CD4-positive, alpha-beta T cell (primary cell): ENCODE data around the gene PLEKHG4B. TPM values are rescaled to one million over a fixed set of nuclear protein-coding genes. Genes with fewer than 3 reads are reported as not detected.

Experiments
- ATAC-seq: fragments of 200-7000 bp; cut with Tn5 transposase; one replicate; pipeline ENCODE4 v1.10.0; 2022; ENCODE audit warnings: mild to moderate bottlenecking; ENCODE audit not compliant: poor library complexity
- CTCF ChIA-PET: fragments of 350-600 bp; sonication (Branson Sonifier 250); formaldehyde crosslinking; loops from one replicate; lab custom pipeline; 2021; ENCODE audit warnings: antibody characterized with exemption, inconsistent platforms; lab: Charles Lee
- POLR2A ChIA-PET: fragments of 350-600 bp; sonication (Branson Sonifier 250); formaldehyde crosslinking; loops from one replicate; lab custom pipeline; 2021; ENCODE audit warnings: antibody characterized with exemption, inconsistent platforms; lab: Charles Lee
- DNase-seq, 14 experiments: peaks; one replicate each; pipeline ENCODE4 v3.0.0-alpha.2; 2013 to 2020; ENCODE audit warnings: mixed read lengths in 2 of 14
- H3K27ac ChIP-seq, 2 donors: one replicate each; pipeline versions ENCODE4 v1.5.1 to v1.7.0; 2013; ENCODE audit warnings: low read length in 2 of 2, low read depth in 1 of 2, mild to moderate bottlenecking in 1 of 2
- H3K27me3 ChIP-seq, 2 experiments: 1 replicate in 1 of 2; 2 replicates in 1 of 2; pipeline versions ENCODE4 v1.6.1 to v1.7.0; 2013; ENCODE audit warnings: low read length in 2 of 2, control low read depth in 1 of 2, mild to moderate bottlenecking in 1 of 2, moderate library complexity in 1 of 2; ENCODE audit not compliant: insufficient read depth in 2 of 2, control insufficient read depth in 1 of 2
- H3K36me3 ChIP-seq: one replicate; pipeline ENCODE4 v1.6.1; 2013; ENCODE audit warnings: low read length, control low read depth; ENCODE audit not compliant: insufficient read depth
- H3K4me1 ChIP-seq: one replicate; pipeline ENCODE4 v1.6.1; 2013; ENCODE audit warnings: low read length, control low read depth; ENCODE audit not compliant: insufficient read depth
- H3K4me3 ChIP-seq: one replicate; pipeline ENCODE4 v1.5.1; 2013; ENCODE audit warnings: mild to moderate bottlenecking, low read length, moderate library complexity
- H3K9me3 ChIP-seq, 2 experiments: 1 replicate in 1 of 2; 2 replicates in 1 of 2; pipeline versions ENCODE4 v1.6.1 to v1.7.0; 2013; ENCODE audit warnings: low read length in 2 of 2, mild to moderate bottlenecking in 2 of 2, control low read depth in 1 of 2, moderate library complexity in 1 of 2; ENCODE audit not compliant: control insufficient read depth in 1 of 2, insufficient read depth in 1 of 2
- H3K27ac Mint-ChIP-seq: one replicate; pipeline ENCODE4 v1.8.0; 2020; ENCODE audit warnings: mixed read lengths
- H3K27me3 Mint-ChIP-seq: one replicate; pipeline ENCODE4 v1.8.0; 2021; ENCODE audit warnings: mixed read lengths
- H3K36me3 Mint-ChIP-seq: one replicate; pipeline ENCODE4 v1.8.0; 2021; ENCODE audit warnings: low read depth, mixed read lengths
- H3K4me1 Mint-ChIP-seq: one replicate; pipeline ENCODE4 v1.8.0; 2021; ENCODE audit warnings: low read depth, mixed read lengths
- H3K4me3 Mint-ChIP-seq: one replicate; pipeline ENCODE4 v1.8.0; 2020; ENCODE audit warnings: mild to moderate bottlenecking, mixed read lengths
- H3K9me3 Mint-ChIP-seq: one replicate; pipeline ENCODE4 v1.8.0; 2020; ENCODE audit warnings: mixed read lengths
- intact Hi-C, 2 experiments: fragments of 100-400 bp; cut with DNase I in 1 of 2; cut with micrococcal nuclease in 1 of 2; formaldehyde crosslinking; loops; one replicate each; pipeline versions ENCODE4 v1.15.1 to v1.9.0; 2023 to 2025; cut with DNase I, micrococcal nuclease
- total RNA-seq, 174 experiments: library from RNA in 2 of 174; stranded (reverse) in 2 of 174; gene quantifications; one replicate each; pipeline ENCODE4 v1.2.3 and lab custom pipeline; 2021 to 2026
- TF ChIP-seq, protein P1 (sequence below): fragments of 200-600 bp; IDR thresholded peaks from one replicate; pipeline ENCODE4 v1.8.0; 2022; ENCODE audit warnings: antibody characterized with exemption, mild to moderate bottlenecking

The PLEKHG4B gene
- total RNA-seq, 2 experiments from 2014 or later, result 0.17 to 0.36 TPM

DNA sequence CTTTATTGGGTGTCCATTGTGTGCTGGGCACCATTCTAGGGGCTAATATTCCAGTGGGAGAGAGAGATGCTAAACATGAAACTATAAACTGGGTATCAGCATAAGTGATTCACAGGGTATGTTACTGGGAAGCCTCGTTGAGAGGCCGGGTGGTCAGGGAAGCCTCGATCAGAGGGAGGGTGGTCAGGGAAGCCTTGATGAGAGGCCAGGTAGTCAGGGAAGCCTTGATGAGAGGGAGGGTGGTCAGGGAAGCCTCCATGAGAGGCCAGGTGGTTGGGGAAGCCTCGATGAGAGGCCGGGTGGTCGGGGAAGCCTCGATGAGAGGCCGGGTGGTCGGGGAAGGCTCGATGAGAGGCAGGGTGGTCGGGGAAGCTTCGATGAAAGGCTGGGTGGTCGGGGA, 8.9 kb upstream of the PLEKHG4B start:
- Mint-ChIP-seq H3K4me1 (no peaks in the 10 kb centered on the region), H3K27me3 (peaks cover 11% of the 10 kb centered on the region), H3K9me3 (no peaks in the 10 kb centered on the region), H3K36me3 (no peaks in the 10 kb centered on the region), H3K4me3 (no peak overlapping the region), H3K27ac (no peak overlapping the region)
- H3K27me3 ChIP-seq, result no peaks in the 10 kb centered on the region
- no peak overlapping the region for H3K4me3 ChIP-seq
- intact Hi-C loops, result no loop called here
- no peak overlapping the region for H3K27ac ChIP-seq
- ChIA-PET CTCF (no interaction called here), POLR2A (no interaction called here)
- no peak for ATAC-seq
- H3K4me1 ChIP-seq, result no peaks in the 10 kb centered on the region
- TF ChIP-seq, protein P1, sequence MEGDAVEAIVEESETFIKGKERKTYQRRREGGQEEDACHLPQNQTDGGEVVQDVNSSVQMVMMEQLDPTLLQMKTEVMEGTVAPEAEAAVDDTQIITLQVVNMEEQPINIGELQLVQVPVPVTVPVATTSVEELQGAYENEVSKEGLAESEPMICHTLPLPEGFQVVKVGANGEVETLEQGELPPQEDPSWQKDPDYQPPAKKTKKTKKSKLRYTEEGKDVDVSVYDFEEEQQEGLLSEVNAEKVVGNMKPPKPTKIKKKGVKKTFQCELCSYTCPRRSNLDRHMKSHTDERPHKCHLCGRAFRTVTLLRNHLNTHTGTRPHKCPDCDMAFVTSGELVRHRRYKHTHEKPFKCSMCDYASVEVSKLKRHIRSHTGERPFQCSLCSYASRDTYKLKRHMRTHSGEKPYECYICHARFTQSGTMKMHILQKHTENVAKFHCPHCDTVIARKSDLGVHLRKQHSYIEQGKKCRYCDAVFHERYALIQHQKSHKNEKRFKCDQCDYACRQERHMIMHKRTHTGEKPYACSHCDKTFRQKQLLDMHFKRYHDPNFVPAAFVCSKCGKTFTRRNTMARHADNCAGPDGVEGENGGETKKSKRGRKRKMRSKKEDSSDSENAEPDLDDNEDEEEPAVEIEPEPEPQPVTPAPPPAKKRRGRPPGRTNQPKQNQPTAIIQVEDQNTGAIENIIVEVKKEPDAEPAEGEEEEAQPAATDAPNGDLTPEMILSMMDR, result no peak
- no peak for DNase-seq
- H3K9me3 ChIP-seq, result peaks cover 0 to 11% of the 10 kb centered on the region in 2 experiments
- H3K36me3 ChIP-seq, result no peaks in the 10 kb centered on the region

DNA sequence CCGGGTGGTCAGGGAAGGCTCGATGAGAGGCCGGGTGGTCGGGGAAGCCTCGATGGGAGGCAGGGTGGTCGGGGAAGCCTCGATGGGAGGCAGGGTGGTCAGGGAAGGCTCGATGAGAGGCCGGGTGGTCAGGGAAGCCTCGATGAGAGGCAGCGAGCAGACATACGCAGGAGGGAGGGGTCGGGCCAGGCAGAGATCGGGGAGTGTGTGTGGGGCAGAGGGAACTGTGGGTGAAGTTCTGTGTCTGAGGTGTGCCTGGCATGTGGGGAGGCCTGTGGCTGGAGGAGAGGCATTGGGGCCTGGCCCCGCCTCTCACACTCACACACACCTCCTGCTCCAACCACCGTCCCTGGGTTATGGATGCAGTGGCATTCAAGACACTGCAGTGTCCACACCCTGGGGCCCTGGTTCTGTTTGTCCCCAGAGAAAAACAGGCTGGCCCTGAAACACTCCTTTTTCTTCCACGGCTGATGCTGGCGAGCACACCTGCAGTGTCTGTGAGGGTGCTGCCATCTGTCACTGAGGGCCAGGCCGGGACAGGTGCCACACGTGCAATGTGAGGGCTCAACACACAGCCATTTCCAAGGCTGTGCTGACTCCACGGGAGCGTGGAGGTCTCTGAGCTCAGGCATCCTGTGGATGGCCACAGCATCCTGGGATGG, 6.5 kb upstream of the PLEKHG4B start:
- Mint-ChIP-seq H3K4me3 (no peak overlapping the region), H3K27ac (no peak overlapping the region), H3K36me3 (no peaks in the 10 kb centered on the region), H3K27me3 (peaks cover 25% of the 10 kb centered on the region), H3K9me3 (no peaks in the 10 kb centered on the region), H3K4me1 (no peaks in the 10 kb centered on the region)
- DNase-seq (no peak), ATAC-seq (no peak)
- Histone ChIP-seq H3K27ac (no peak overlapping the region), H3K27me3 (peaks cover 11 to 16% of the 10 kb centered on the region in 2 experiments), H3K36me3 (no peaks in the 10 kb centered on the region), H3K9me3 (peaks cover 0 to 16% of the 10 kb centered on the region in 2 experiments), H3K4me3 (no peak overlapping the region), H3K4me1 (no peaks in the 10 kb centered on the region)
- TF ChIP-seq, protein P1, result no peak
- ChIA-PET CTCF (no interaction called here), POLR2A (no interaction called here)
- intact Hi-C loops, result no loop called here

DNA sequence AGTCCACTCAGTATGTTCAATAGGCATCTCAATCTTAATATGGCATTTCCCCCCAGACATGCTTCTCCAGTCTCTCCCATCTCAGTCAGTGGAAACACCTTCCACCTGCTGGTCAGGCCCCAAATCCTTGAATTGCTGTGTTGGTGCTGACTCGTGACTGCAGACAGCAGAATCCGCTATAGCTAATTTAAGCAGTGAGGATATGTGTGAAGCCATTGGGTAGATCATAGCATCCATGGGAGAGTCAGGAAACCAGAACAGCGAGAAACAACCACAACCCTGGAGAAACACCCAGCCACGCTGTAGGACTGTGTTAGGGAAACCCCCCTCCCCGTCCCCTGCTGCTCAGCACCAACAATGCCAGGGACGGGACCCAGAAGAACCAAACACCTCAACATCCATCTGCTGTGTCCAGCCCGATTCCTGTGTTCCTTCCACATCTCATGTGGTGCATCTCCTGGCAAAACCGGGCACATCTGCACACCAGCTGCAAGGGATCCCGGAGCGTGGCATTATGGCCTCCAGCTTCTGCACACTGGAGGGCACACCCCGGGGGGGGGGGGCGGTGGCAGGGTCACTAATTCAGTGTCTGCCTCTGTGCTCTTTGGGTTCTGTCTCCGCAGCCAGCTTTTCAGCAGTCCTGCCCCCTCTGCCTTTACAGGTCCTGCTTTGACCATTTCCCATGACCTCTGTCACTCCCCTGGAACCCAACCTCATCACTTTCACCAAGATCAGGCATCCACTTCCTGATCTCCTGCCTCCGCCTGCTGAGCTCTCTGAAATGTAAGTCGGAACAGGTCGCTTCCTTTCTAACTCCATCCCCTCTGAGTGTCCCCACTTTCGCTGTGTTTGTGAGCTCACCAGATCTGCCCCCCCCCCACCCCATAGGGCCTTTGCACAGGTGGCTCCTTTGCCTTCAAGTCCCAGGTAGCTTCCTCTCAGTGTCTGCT, 2.4 kb upstream of the PLEKHG4B start:
- TF ChIP-seq, protein P1, result no peak
- Histone ChIP-seq H3K27me3 (peaks cover 41 to 49% of the 10 kb centered on the region in 2 experiments), H3K4me1 (no peaks in the 10 kb centered on the region), H3K4me3 (no peak overlapping the region), H3K9me3 (peaks cover 0 to 22% of the 10 kb centered on the region in 2 experiments), H3K36me3 (no peaks in the 10 kb centered on the region), H3K27ac (no peak overlapping the region)
- POLR2A ChIA-PET, result no interaction called here
- CTCF ChIA-PET, result no interaction called here
- H3K9me3 Mint-ChIP-seq, result no peaks in the 10 kb centered on the region
- H3K27ac Mint-ChIP-seq, result no peak overlapping the region
- DNase-seq (no peak), ATAC-seq (no peak)
- peaks cover 53% of the 10 kb centered on the region for H3K27me3 Mint-ChIP-seq
- intact Hi-C loops, result no loop called here
- H3K4me1 Mint-ChIP-seq, result no peaks in the 10 kb centered on the region
- no peak overlapping the region for H3K4me3 Mint-ChIP-seq
- no peaks in the 10 kb centered on the region for H3K36me3 Mint-ChIP-seq
